H9 (cell line): Measurements from ENCODE around the gene FHOD3. TPM values are rescaled to one million over a fixed set of nuclear protein-coding genes. Genes with fewer than 3 reads are reported as not detected.

Experiments
- DNase-seq: peaks from one replicate; pipeline ENCODE4 v3.0.0-alpha.2; 2017
- H2AFZ ChIP-seq: one replicate; pipeline ENCODE4 v1.6.1; 2013; ENCODE audit warnings: mild to moderate bottlenecking, low read length, control low read depth, moderate library complexity
- H2AK5ac ChIP-seq: 2 replicates; pipeline ENCODE4 v1.6.1; 2013; ENCODE audit warnings: low read length, control low read depth, mixed read lengths; ENCODE audit not compliant: insufficient read length
- H2BK120ac ChIP-seq: one replicate; pipeline ENCODE4 v1.6.1; 2013; ENCODE audit warnings: low read depth, mild to moderate bottlenecking, low read length, control low read depth, inconsistent platforms; ENCODE audit not compliant: poor library complexity, severe bottlenecking
- H2BK12ac ChIP-seq: 2 replicates; pipeline ENCODE4 v1.6.1; 2013; ENCODE audit warnings: low read length, control low read depth, mixed read lengths, low read depth; ENCODE audit not compliant: insufficient read length
- H2BK15ac ChIP-seq: 2 replicates; pipeline ENCODE4 v1.6.1; 2013; ENCODE audit warnings: low read depth, low read length, control low read depth
- H2BK20ac ChIP-seq: one replicate; pipeline ENCODE4 v1.6.1; 2013; ENCODE audit warnings: low read depth, mild to moderate bottlenecking, low read length, control low read depth, inconsistent platforms; ENCODE audit not compliant: poor library complexity, severe bottlenecking
- H2BK5ac ChIP-seq: 2 replicates; pipeline ENCODE4 v1.6.1; 2013; ENCODE audit warnings: low read length, control low read depth, mixed read lengths; ENCODE audit not compliant: insufficient read length
- H3K14ac ChIP-seq: 2 replicates; pipeline ENCODE4 v1.6.1; 2013; ENCODE audit warnings: low read length, control low read depth; ENCODE audit not compliant: insufficient read depth
- H3K18ac ChIP-seq: 2 replicates; pipeline ENCODE4 v1.6.1; 2013; ENCODE audit warnings: low read depth, mild to moderate bottlenecking, mixed read lengths, low read length, control low read depth; ENCODE audit not compliant: insufficient read length
- H3K23ac ChIP-seq: 2 replicates; pipeline ENCODE4 v1.6.1; 2013; ENCODE audit warnings: low read length, control low read depth, mixed read lengths, low read depth; ENCODE audit not compliant: insufficient read length
- H3K23me2 ChIP-seq: 2 replicates; pipeline ENCODE4 v1.6.1; 2013; ENCODE audit warnings: low read depth, mild to moderate bottlenecking, mixed read lengths, low read length, control low read depth; ENCODE audit not compliant: insufficient read length, poor library complexity, severe bottlenecking
- H3K27ac ChIP-seq: 2 replicates; pipeline ENCODE4 v1.5.1; 2013; ENCODE audit warnings: low read length, control low read depth, mixed read lengths, low read depth; ENCODE audit not compliant: insufficient read length
- H3K27me3 ChIP-seq: 2 replicates; pipeline ENCODE4 v1.6.1; 2013; ENCODE audit warnings: low read length, control low read depth, inconsistent platforms; ENCODE audit not compliant: insufficient read depth
- H3K4ac ChIP-seq: 2 replicates; pipeline ENCODE4 v1.6.1; 2013; ENCODE audit warnings: low read depth, mild to moderate bottlenecking, control low read depth, inconsistent platforms, low read length, moderate library complexity
- H3K4me1 ChIP-seq: 2 replicates; pipeline ENCODE4 v1.6.1; 2013; ENCODE audit warnings: low read length, control low read depth, inconsistent platforms; ENCODE audit not compliant: insufficient read depth
- H3K4me2 ChIP-seq: 2 replicates; pipeline ENCODE4 v1.6.1; 2013; ENCODE audit warnings: low read length, control low read depth, mixed read lengths; ENCODE audit not compliant: insufficient read length, insufficient read depth
- H3K56ac ChIP-seq: 2 replicates; pipeline ENCODE4 v1.6.1; 2013; ENCODE audit warnings: low read depth, mild to moderate bottlenecking, mixed read lengths, low read length, control low read depth; ENCODE audit not compliant: insufficient read length
- H3K79me1 ChIP-seq: 2 replicates; pipeline ENCODE4 v1.6.1; 2013; ENCODE audit warnings: low read depth, mild to moderate bottlenecking, moderate library complexity, low read length, control low read depth, inconsistent platforms; ENCODE audit not compliant: insufficient read depth, poor library complexity, severe bottlenecking
- H3K79me2 ChIP-seq: 2 replicates; pipeline ENCODE4 v1.6.1; 2013; ENCODE audit warnings: low read length, control low read depth, inconsistent platforms; ENCODE audit not compliant: insufficient read depth
- H3K9ac ChIP-seq: 2 replicates; pipeline ENCODE4 v1.6.1; 2013; ENCODE audit warnings: low read length, control low read depth, mixed read lengths; ENCODE audit not compliant: insufficient read length; ENCODE audit errors: extremely low read depth
- H3K9me3 ChIP-seq: one replicate; pipeline ENCODE4 v1.6.1; 2013; ENCODE audit warnings: low read depth, low read length, inconsistent platforms; ENCODE audit not compliant: control insufficient read depth
- H3T11ph ChIP-seq: one replicate; pipeline ENCODE4 v1.6.1; 2013; ENCODE audit warnings: mild to moderate bottlenecking, low read length, control low read depth, inconsistent platforms
- H4K20me1 ChIP-seq: one replicate; pipeline ENCODE4 v1.6.1; 2013; ENCODE audit not compliant: control insufficient read depth, insufficient read length, insufficient read depth
- H4K5ac ChIP-seq: 2 replicates; pipeline ENCODE4 v1.6.1; 2013; ENCODE audit warnings: low read depth, mild to moderate bottlenecking, mixed read lengths, low read length, control low read depth; ENCODE audit not compliant: insufficient read length
- H4K8ac ChIP-seq: replicated peaks from 2 replicates; pipeline ENCODE4 v1.6.1; 2013; ENCODE audit warnings: low read length, control low read depth, mixed read lengths, low read depth; ENCODE audit not compliant: insufficient read length
- H4K91ac ChIP-seq: 2 replicates; pipeline ENCODE4 v1.6.1; 2013; ENCODE audit warnings: low read depth, mild to moderate bottlenecking, moderate library complexity, mixed read lengths, low read length, control low read depth; ENCODE audit not compliant: insufficient read length
- H3K27ac Mint-ChIP-seq, 3 experiments: 2 replicates in 2 of 3; 3 replicates in 1 of 3; pipeline ENCODE4 v1.8.0; 2020 to 2021; ENCODE audit warnings: mixed read lengths in 3 of 3, mild to moderate bottlenecking in 1 of 3, moderate library complexity in 1 of 3
- H3K27me3 Mint-ChIP-seq: 2 replicates; pipeline ENCODE4 v1.8.0; 2021; ENCODE audit warnings: low read depth, mild to moderate bottlenecking, moderate library complexity, mixed read lengths
- H3K36me3 Mint-ChIP-seq, 3 experiments: 2 replicates in 2 of 3; 3 replicates in 1 of 3; pipeline ENCODE4 v1.8.0; 2020 to 2021; ENCODE audit warnings: low read depth in 3 of 3, mixed read lengths in 3 of 3; ENCODE audit not compliant: insufficient read depth in 1 of 3
- H3K4me1 Mint-ChIP-seq, 2 experiments: 2 replicates each; pipeline ENCODE4 v1.8.0; 2020; ENCODE audit warnings: mixed read lengths in 2 of 2
- H3K4me3 Mint-ChIP-seq, 2 experiments: 2 replicates in 1 of 2; 3 replicates in 1 of 2; pipeline ENCODE4 v1.8.0; 2020 to 2021; ENCODE audit warnings: mild to moderate bottlenecking in 2 of 2, mixed read lengths in 2 of 2, moderate library complexity in 1 of 2
- H3K9me3 Mint-ChIP-seq, 2 experiments: 2 replicates in 1 of 2; 3 replicates in 1 of 2; pipeline ENCODE4 v1.8.0; 2020; ENCODE audit warnings: mild to moderate bottlenecking in 2 of 2, mixed read lengths in 2 of 2, moderate library complexity in 1 of 2
- CTCF ChIP-seq: fragments of 200-600 bp; sonication (generic); conservative IDR thresholded peaks from 3 replicates; pipeline ENCODE4 v1.8.0; 2021; ENCODE audit warnings: antibody characterized with exemption, mild to moderate bottlenecking
- WGBS: extraction: QIAGEN DNeasy Blood & Tissue Kit; methylation state at CpG from one replicate; pipeline ENCODE4 v1.1.7; 2013; ENCODE audit warnings: missing lambda C conversion rate, low lambda C conversion rate, mixed read lengths; ENCODE audit not compliant: insufficient read length; ENCODE audit errors: extremely low coverage; 5-methylcytosine and 5-hydroxymethylcytosine counted together
- total RNA-seq: library from RNA; stranded (reverse); gene quantifications from 2 replicates; pipeline ENCODE4 v1.2.1, GENCODE V29; 2021

The FHOD3 gene
- total RNA-seq, 1 experiment from 2014 or later, result 8.0 TPM

GRCh38 chr18:36526611-36527010 is 229.1 kb downstream of the FHOD3 start:
- Histone ChIP-seq H2BK12ac (no peak overlapping the region), H3K14ac (no peak overlapping the region), H3K9me3 (no peaks in the 10 kb centered on the region), H2BK5ac (no peak overlapping the region), H2AFZ (no peak overlapping the region), H3K4me2 (no peak overlapping the region), H4K20me1 (no peaks in the 10 kb centered on the region), H3K23me2 (no peaks in the 10 kb centered on the region), H2BK120ac (no peak overlapping the region), H3K4me1 (peaks cover 11% of the 10 kb centered on the region; the same call in 1 of the 2 replicates), H3K79me2 (no peaks in the 10 kb centered on the region), H3K27me3 (no peaks in the 10 kb centered on the region), H2BK15ac (no peak overlapping the region), H3K4ac (no peak overlapping the region), H3K23ac (no peak overlapping the region), H2AK5ac (no peak overlapping the region), H3K18ac (no peak overlapping the region), H4K91ac (no peak overlapping the region), H3K56ac (no peak overlapping the region), H3K9ac (no peak overlapping the region), H2BK20ac (no peak overlapping the region), H4K8ac (no peak overlapping the region), H3T11ph (no peak overlapping the region), H3K79me1 (no peaks in the 10 kb centered on the region), H4K5ac (no peak overlapping the region), H3K27ac (no peak overlapping the region)
- peaks cover 2% of the 10 kb centered on the region for H3K27me3 Mint-ChIP-seq
- no peak overlapping the region for H3K27ac Mint-ChIP-seq
- no peak for TF ChIP-seq CTCF
- DNase-seq, result no peak
- H3K4me1 Mint-ChIP-seq, result peaks cover 33 to 34% of the 10 kb centered on the region in 2 experiments
- H3K36me3 Mint-ChIP-seq, result peaks cover 0 to 4% (median 0%) of the 10 kb centered on the region in 3 experiments; a peak in 1 of 7 replicates
- WGBS, result no CpG with 5 or more reads among the region's 4 CpGs
- no peaks in the 10 kb centered on the region for H3K9me3 Mint-ChIP-seq
- no peak overlapping the region for H3K4me3 Mint-ChIP-seq
